K562 (cell line): ENCODE measurements around the gene PSME1. TPM values are rescaled to one million over a fixed set of nuclear protein-coding genes. Genes with fewer than 3 reads are reported as not detected.

Experiments
- ARID3A ChIP-seq: IDR thresholded peaks from 2 replicates; pipeline ENCODE4 v1.6.1; 2012; ENCODE audit warnings: low read depth, low read length, improper control_type of control experiment, borderline replicate concordance
- CHD2 ChIP-seq: IDR thresholded peaks from 2 replicates; pipeline ENCODE4 v1.6.1; 2011; ENCODE audit warnings: low read depth, low read length
- CLOCK ChIP-seq: fragments of 250-450 bp; sonication (Bioruptor Pico); IDR thresholded peaks from 2 replicates; pipeline ENCODE4 v1.4.0; 2020; ENCODE audit warnings: mild to moderate bottlenecking, moderate library complexity, borderline replicate concordance
- DDX20 ChIP-seq: fragments of 450-650 bp; IDR thresholded peaks from 2 replicates; pipeline ENCODE4 v1.6.1; 2016; ENCODE audit warnings: missing genetic modification characterization, low read depth, mild to moderate bottlenecking, missing compliant biosample characterization, moderate library complexity
- GABPB2 ChIP-seq: fragments of 250-450 bp; sonication (Bioruptor Pico); conservative IDR thresholded peaks from 2 replicates; pipeline ENCODE4 v1.5.1; 2021; ENCODE audit warnings: mild to moderate bottlenecking
- HES1 ChIP-seq: fragments of 450-650 bp; IDR thresholded peaks from 2 replicates; pipeline ENCODE4 v1.6.1; 2016; ENCODE audit warnings: low read depth, mild to moderate bottlenecking, moderate library complexity
- HMG20B ChIP-seq: fragments of 250-450 bp; sonication (Bioruptor Pico); IDR thresholded peaks from 2 replicates; pipeline ENCODE4 v1.5.0; 2021; ENCODE audit warnings: mild to moderate bottlenecking
- LARP7 ChIP-seq: fragments of 450-650 bp; IDR thresholded peaks from 2 replicates; pipeline ENCODE4 v1.6.1; 2016
- THAP12 ChIP-seq: fragments of 250-450 bp; sonication (Bioruptor Pico); IDR thresholded peaks from 2 replicates; pipeline ENCODE4 v1.9.0; 2021; ENCODE audit warnings: mild to moderate bottlenecking, inconsistent platforms
- ZBTB12 ChIP-seq: fragments of 250-450 bp; sonication (Bioruptor Pico); IDR thresholded peaks from 2 replicates; pipeline ENCODE4 v1.4.0; 2020
- ZNF146 ChIP-seq: IDR thresholded peaks from one replicate; pipeline ENCODE4 v1.6.1; 2018; ENCODE audit warnings: missing compliant biosample characterization; ENCODE audit not compliant: unreplicated experiment
- ZNF23 ChIP-seq: fragments of 250-450 bp; sonication (Bioruptor Pico); IDR thresholded peaks from 2 replicates; pipeline ENCODE4 v1.4.0; 2020; ENCODE audit warnings: mild to moderate bottlenecking
- ZNF592 ChIP-seq: fragments of 450-650 bp; IDR thresholded peaks from 2 replicates; pipeline ENCODE4 v1.6.1; 2017; ENCODE audit warnings: antibody characterized with exemption, mild to moderate bottlenecking
- ZNF717 ChIP-seq: fragments of 250-450 bp; sonication (Bioruptor Pico); IDR thresholded peaks from 2 replicates; pipeline ENCODE4 v1.5.0; 2021
- ZSCAN32 ChIP-seq: fragments of 450-650 bp; formaldehyde crosslinking; IDR thresholded peaks from 2 replicates; pipeline ENCODE4 v1.4.0; 2020; ENCODE audit warnings: mild to moderate bottlenecking, moderate library complexity
- polyA plus RNA-seq, 8 experiments: library from polyadenylated mRNA; depleted of rRNA in 4 of 8; stranded (reverse) in 5 of 8; unstranded in 3 of 8; fragments of >200 nt; fragmentation: Nextera tagmentation in 2 of 8; fragmentation: Illumina TruSeq in 1 of 8; extraction: Ambion mirVana in 2 of 8; extraction: Trizol in 1 of 8; gene quantifications; 2 replicates each; pipeline versions ENCODE4 v1.2.1 to v1.2.3, GENCODE V29; 2011 to 2014; ENCODE audit warnings: inconsistent platforms in 1 of 8, missing spikeins in 1 of 8
- total RNA-seq, 7 experiments: library from RNA; depleted of rRNA in 6 of 7; stranded (reverse); fragments of >200 nt in 6 of 7; fragmentation: Illumina TruSeq in 2 of 7; extraction: Trizol in 2 of 7; gene quantifications; 2 replicates each; pipeline versions ENCODE4 v1.2.1 to v1.2.3, GENCODE V29; 2011 to 2021; ENCODE audit warnings: low replicate concordance in 1 of 7

Gene PSME1
- total and polyA plus RNA-seq, 9 of the 15 experiments (the other 6 are each of a cell fraction or from before 2014, with no cell fraction given), result 20.3 to 180 (median 67.5) TPM

GRCh38 chr14:24167469-24168114 is 31.6 kb downstream of the PSME1 start (continued):
- no peak for TF ChIP-seq CLOCK (CRISPR knock-in tag)
- no peak for TF ChIP-seq LARP7
- no peak for TF ChIP-seq HMG20B (CRISPR knock-in tag)
- TF ChIP-seq ZNF146 (CRISPR knock-in tag), result no peak
- TF ChIP-seq ZNF23, result no peak
- TF ChIP-seq CHD2, result no peak
- no peak for TF ChIP-seq ARID3A
- no peak for TF ChIP-seq GABPB2 (CRISPR knock-in tag)
- no peak for TF ChIP-seq ZBTB12
- TF ChIP-seq ZNF717 (CRISPR knock-in tag), result no peak
- no peak for TF ChIP-seq THAP12 (CRISPR knock-in tag)
- TF ChIP-seq ZSCAN32 (CRISPR knock-in tag), result no peak
- no peak for TF ChIP-seq HES1
- 0 out of 2 replicates have a peak, but pooled peaks have one; percentile 35 for TF ChIP-seq ZNF592
- no peak for TF ChIP-seq DDX20 (tag)
